Measurements from ENCODE around the gene NCEH1. TPM values are rescaled to one million over a fixed set of nuclear protein-coding genes. Genes with fewer than 3 reads are reported as not detected.

NCEH1 gene
- total and polyA plus RNA-seq, 4 donors: 6.3 to 52.1 (median 10.6) TPM

GRCh38 chr3:172580680-172581401, 130.0 kb downstream of the NCEH1 start:
- H3K27me3 ChIP-seq (ENCODE audit: control insufficient read depth in 3 of 3, insufficient read depth in 3 of 3, low read length in 2 of 3): no peaks in the 10 kb centered on the region
- no peak for TF ChIP-seq CTCF (IDR thresholded peaks at IDR 0.05; ENCODE audit: control extremely low read depth, extremely low read depth)
- ATAC-seq (ENCODE audit: insufficient read depth, low FRiP score): no peak
- H3K9ac ChIP-seq (ENCODE audit: insufficient read depth in 1 of 2, low read length in 2 of 2): no peak overlapping the region
- 55 to 61% methylated on average over 3 of the region's 3 CpGs for WGBS, 2 donors
- H3K36me3 ChIP-seq (ENCODE audit: control insufficient read depth in 4 of 4, insufficient read depth in 4 of 4, low read length in 4 of 4): no peaks in the 10 kb centered on the region
- no peak overlapping the region for H3K4me3 ChIP-seq
- no peak for DNase-seq
- peak overlapping the region in 1 of 2 donors; percentile 57 for H3K27ac ChIP-seq (ENCODE audit: low read depth in 1 of 2, low read length in 1 of 2)
- H3K4me1 ChIP-seq (ENCODE audit: control insufficient read depth in 5 of 5, insufficient read depth in 5 of 5, low read length in 5 of 5): peaks cover 0 to 8% (median 0%) of the 10 kb centered on the region in 5 donors
- H3K9me3 ChIP-seq (ENCODE audit: control insufficient read depth in 4 of 4, insufficient read depth in 3 of 4, low read length in 3 of 4): no peaks in the 10 kb centered on the region

Small RNAs within 50 kb of the gene (small RNA-seq; reads per million reads assigned to genes)
- not detected for gene RNU6-547P (ENCODE audit: low replicate concordance)

Other genes with a start within 250 kb of the NCEH1 start
- 100 to 1,000 TPM in 1 of 2 donors, 10 to 100 TPM in 1; 41.5 to 107 TPM for gene TNFSF10, start 187.6 kb downstream of the NCEH1 start, total RNA-seq
- 10 to 100 TPM; 22.9 to 78.6 TPM for gene TNFSF10, start 187.6 kb downstream of the NCEH1 start, polyA plus RNA-seq
- 10 to 100 TPM; 10.9 to 19.5 TPM for gene ECT2, start 39.7 kb upstream of the NCEH1 start, total RNA-seq
- gene ECT2, start 39.7 kb upstream of the NCEH1 start, polyA plus RNA-seq: 1 to 10 TPM; 4.2 to 6.0 TPM

Measured in lung (tissue), 13 donors.